Measurements from ENCODE around the gene METTL17. TPM values are rescaled to one million over a fixed set of nuclear protein-coding genes. Genes with fewer than 3 reads are reported as not detected.

METTL17 gene
- total and polyA plus RNA-seq, 12 donors, result 66.2 to 231 (median 100) TPM

GRCh38 chr14:21036751-21037150 is 47.0 kb downstream of the METTL17 start:
- no peak for DNase-seq
- no peaks in the 10 kb centered on the region for H3K36me3 ChIP-seq (replicated peaks in 1 of 2)
- intact Hi-C loops (cut with DNase I), result no loop called here
- H3K27me3 ChIP-seq, result no peaks in the 10 kb centered on the region
- H3K27ac ChIP-seq, result peak overlapping the region in 1 of 5 donors; percentile 26
- peaks cover 17 to 36% of the 10 kb centered on the region in 2 donors for H3K4me1 ChIP-seq (replicated peaks in 1 of 2)
- 83 to 93% (median 88%) methylated on average over 7 of the region's 7 CpGs for WGBS, 4 donors
- H3K9me3 ChIP-seq (replicated peaks in 1 of 3), result no peaks in the 10 kb centered on the region
- H3K4me3 ChIP-seq, result no peak overlapping the region
- TF ChIP-seq POLR2A (IDR thresholded peaks at IDR 0.05) (no peak), CTCF (IDR thresholded peaks at IDR 0.05) (no peak)

- Histone ChIP-seq H3K27me3 (no peaks in the 10 kb centered on the region), H3K4me1 (replicated peaks in 1 of 2) (peaks cover 17 to 40% of the 10 kb centered on the region in 2 donors), H3K9me3 (replicated peaks in 1 of 3) (no peaks in the 10 kb centered on the region), H3K27ac (peak overlapping the region in 1 of 5 donors; percentile 26), H3K36me3 (replicated peaks in 1 of 2) (no peaks in the 10 kb centered on the region), H3K4me3 (no peak overlapping the region)
- intact Hi-C loops (cut with DNase I), result no loop called here
- WGBS, 4 donors, result 72 to 90% (median 85%) methylated on average over 3 of the region's 3 CpGs
- no peak for DNase-seq
- TF ChIP-seq POLR2A (IDR thresholded peaks at IDR 0.05) (no peak), CTCF (IDR thresholded peaks at IDR 0.05) (no peak)
Observed at GRCh38 chr14:21037156-21037555, 47.4 kb downstream of the METTL17 start.

GRCh38 chr14:21038441-21039422 is 49.0 kb downstream of the METTL17 start:
- Histone ChIP-seq H3K36me3 (replicated peaks in 1 of 2) (no peaks in the 10 kb centered on the region), H3K9me3 (replicated peaks in 1 of 3) (no peaks in the 10 kb centered on the region), H3K4me1 (replicated peaks in 1 of 2) (peaks cover 28 to 54% of the 10 kb centered on the region in 2 donors), H3K27me3 (no peaks in the 10 kb centered on the region), H3K4me3 (no peak overlapping the region), H3K27ac (peak overlapping the region; percentile 42 to 86 (median 76))
- TF ChIP-seq POLR2A (IDR thresholded peaks at IDR 0.05) (peak in 1 of 2 donors; percentile 62), CTCF (IDR thresholded peaks at IDR 0.05) (no peak)
- peak; percentile 73 to 92 (median 87) for DNase-seq
- 16 to 21% (median 19%) methylated on average over 9 to 10 of the region's 10 CpGs for WGBS, 4 donors
- intact Hi-C loops (cut with DNase I), result no loop called here

- Histone ChIP-seq H3K36me3 (replicated peaks in 1 of 2) (no peaks in the 10 kb centered on the region), H3K27me3 (no peaks in the 10 kb centered on the region), H3K27ac (peak overlapping the region in 4 of 5 donors; percentile 43 to 86 (median 78)), H3K4me1 (replicated peaks in 1 of 2) (peaks cover 35 to 62% of the 10 kb centered on the region in 2 donors), H3K9me3 (replicated peaks in 1 of 3) (no peaks in the 10 kb centered on the region), H3K4me3 (no peak overlapping the region)
- intact Hi-C loops (cut with DNase I), result no loop called here
- 49 to 53% (median 52%) methylated on average over 8 of the region's 8 CpGs for WGBS, 4 donors
- TF ChIP-seq CTCF (IDR thresholded peaks at IDR 0.05) (peak; percentile 46 to 84 (median 74)), POLR2A (IDR thresholded peaks at IDR 0.05) (no peak)
- DNase-seq, result peak; percentile 58 to 80 (median 73)
Observed at GRCh38 chr14:21039585-21040369, 50.0 kb downstream of the METTL17 start.
